Small intestine (tissue), 7 donors: ENCODE measurements around the gene APOL3. TPM values are rescaled to one million over a fixed set of nuclear protein-coding genes. Genes with fewer than 3 reads are reported as not detected.
"Not testable (repeated sequence)": the region's sequence is repeated elsewhere in the genome, so short reads cannot be mapped to it uniquely, and the experiment has no call there.

Source experiments
- DNase-seq, 2 donors: peaks; one replicate each; pipeline versions ENCODE4 v3.0.0 to v3.0.0-alpha.2; 2013
- FAIRE-seq: peaks from 2 replicates; lab custom pipeline; 2012; peaks lifted over from hg19 to GRCh38; lab: Jason Lieb, UNC
- H3K27ac ChIP-seq, 3 donors: one replicate each; pipeline ENCODE4 v1.5.1; 2013; ENCODE audit warnings: low read length in 2 of 3, mild to moderate bottlenecking in 2 of 3, control low read depth in 1 of 3, inconsistent platforms in 1 of 3, low read depth in 1 of 3, moderate library complexity in 1 of 3
- H3K27me3 ChIP-seq, 3 donors: one replicate each; pipeline ENCODE4 v1.6.1; 2013; ENCODE audit warnings: low read length in 3 of 3, inconsistent platforms in 1 of 3; ENCODE audit not compliant: control insufficient read depth in 3 of 3, insufficient read depth in 3 of 3
- H3K36me3 ChIP-seq, 3 donors: one replicate each; pipeline ENCODE4 v1.6.1; 2013; ENCODE audit warnings: low read length in 3 of 3, inconsistent platforms in 1 of 3, low read depth in 1 of 3, mild to moderate bottlenecking in 1 of 3, moderate library complexity in 1 of 3; ENCODE audit not compliant: control insufficient read depth in 3 of 3, insufficient read depth in 2 of 3
- H3K4me1 ChIP-seq, 3 donors: one replicate each; pipeline ENCODE4 v1.6.1; 2013; ENCODE audit warnings: low read length in 2 of 3, inconsistent platforms in 1 of 3, low read depth in 1 of 3, mild to moderate bottlenecking in 1 of 3, moderate library complexity in 1 of 3; ENCODE audit not compliant: control insufficient read depth in 3 of 3, insufficient read depth in 2 of 3
- H3K4me3 ChIP-seq, 3 donors: one replicate each; pipeline ENCODE4 v1.5.1; 2013; ENCODE audit warnings: low read length in 3 of 3, control low read depth in 1 of 3, inconsistent platforms in 1 of 3, low read depth in 1 of 3, mild to moderate bottlenecking in 1 of 3, moderate library complexity in 1 of 3
- H3K9me3 ChIP-seq, 2 donors: one replicate each; pipeline ENCODE4 v1.6.1; 2013; ENCODE audit warnings: low read depth in 1 of 2, low read length in 1 of 2; ENCODE audit not compliant: control insufficient read depth in 2 of 2, insufficient read depth in 1 of 2
- WGBS, 3 donors: extraction: QIAGEN DNeasy Blood & Tissue Kit; methylation state at CpG; one replicate each; pipeline ENCODE4 v1.1.7; 2013; 5-methylcytosine and 5-hydroxymethylcytosine counted together
- polyA plus RNA-seq, 4 donors: library from polyadenylated mRNA; stranded (reverse) in 3 of 4; unstranded in 1 of 4; fragments of 200-250 nt in 3 of 4; fragments of 120-200 nt in 1 of 4; gene quantifications; one replicate each; pipeline versions ENCODE4 v1.2.1 to v1.2.3, GENCODE V29; 2013
- donor health status: healthy with polysubstance abuse.
- donor health status: control.
- donor health status: control.
- donor health status: Bipolar disorder and iron deficiency.
- donor health status: healthy.

The APOL3 gene
- polyA plus RNA-seq, 4 donors, result 9.3 to 44.7 (median 18.0) TPM

DNA sequence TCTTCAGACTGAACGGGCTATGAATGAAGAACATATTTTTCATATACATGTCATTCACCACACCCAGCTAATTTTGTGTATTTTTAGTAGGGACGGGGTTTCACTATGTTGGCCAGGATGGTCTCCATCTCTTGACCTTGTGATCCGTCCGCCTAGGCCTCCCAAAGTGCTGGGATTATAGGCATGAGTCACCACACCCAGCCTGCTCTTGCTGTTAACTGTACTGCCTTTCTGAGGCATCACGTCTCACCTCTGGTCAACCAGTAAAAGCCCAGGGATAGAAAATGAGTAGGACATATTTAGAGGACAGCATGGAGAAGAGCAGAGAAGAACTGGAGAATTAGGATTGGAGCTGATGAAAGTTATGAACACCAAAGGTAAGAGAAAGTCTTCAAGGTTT, 55.6 kb downstream of the APOL3 start:
- H3K36me3 ChIP-seq, result no peaks in the 10 kb centered on the region
- DNase-seq (no peak), FAIRE-seq (no peak)

DNA sequence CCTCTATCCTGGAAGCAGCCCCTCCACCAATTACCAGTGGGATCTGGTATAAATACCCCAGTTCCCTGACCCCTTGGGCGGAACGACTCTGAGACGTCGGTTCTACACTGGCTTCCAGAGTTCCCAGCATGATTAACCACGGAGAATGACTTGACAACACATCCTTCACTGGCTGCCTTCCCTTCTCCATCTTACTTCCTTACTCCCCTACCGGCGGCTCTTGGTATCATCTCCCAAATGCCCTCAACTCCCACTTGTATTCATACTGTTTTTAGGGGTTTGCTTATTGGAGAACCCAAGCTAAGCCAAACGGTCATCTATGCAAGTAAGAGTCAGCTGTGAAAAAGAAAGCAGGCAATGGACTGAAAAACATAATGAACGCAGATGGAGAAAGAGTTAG, 56.1 kb downstream of the APOL3 start:
- 69 to 74% (median 74%) methylated on average over 9 of the region's 9 CpGs for WGBS, 3 donors
- Histone ChIP-seq H3K27me3 (no peaks in the 10 kb centered on the region), H3K36me3 (no peaks in the 10 kb centered on the region), H3K9me3 (no peaks in the 10 kb centered on the region), H3K4me3 (no peak overlapping the region), H3K27ac (no peak overlapping the region), H3K4me1 (no peaks in the 10 kb centered on the region)
- FAIRE-seq, result no peak
- DNase-seq, result no peak

More for the DNA sequence above, 55.6 kb downstream of the APOL3 start:
- H3K9me3 ChIP-seq, result no peaks in the 10 kb centered on the region
- no peaks in the 10 kb centered on the region for H3K4me1 ChIP-seq
- WGBS, 3 donors, result 71 to 75% (median 73%) methylated on average over 5 of the region's 5 CpGs
- no peak overlapping the region for H3K27ac ChIP-seq
- no peak overlapping the region for H3K4me3 ChIP-seq
- no peaks in the 10 kb centered on the region for H3K27me3 ChIP-seq

DNA sequence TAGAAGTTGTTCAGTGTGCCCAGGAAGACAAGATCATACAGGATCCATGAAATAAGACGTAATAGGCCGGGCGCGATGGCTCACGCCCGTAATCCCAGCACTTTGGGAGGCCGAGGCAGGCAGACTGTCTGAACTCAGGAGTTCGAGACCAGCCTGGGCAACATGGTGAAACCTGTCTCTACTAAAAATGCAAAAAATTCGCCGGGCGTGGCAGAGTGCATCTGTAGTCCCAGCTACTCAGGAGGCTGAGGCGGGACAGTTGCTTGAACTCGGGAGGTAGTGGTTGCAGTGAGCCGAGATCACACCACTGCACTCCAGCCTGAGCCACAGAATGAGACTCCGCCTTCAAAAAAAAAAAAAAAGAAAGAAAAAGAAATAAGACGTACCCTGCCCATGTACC, 56.7 kb downstream of the APOL3 start:
- FAIRE-seq (no peak), DNase-seq (no peak)
- Histone ChIP-seq H3K27ac (no peak overlapping the region), H3K9me3 (no peaks in the 10 kb centered on the region), H3K4me3 (no peak overlapping the region), H3K36me3 (no peaks in the 10 kb centered on the region), H3K4me1 (no peaks in the 10 kb centered on the region), H3K27me3 (no peaks in the 10 kb centered on the region)
- WGBS, 3 donors, result 83 to 88% (median 85%) methylated on average over 16 of the region's 16 CpGs

DNA sequence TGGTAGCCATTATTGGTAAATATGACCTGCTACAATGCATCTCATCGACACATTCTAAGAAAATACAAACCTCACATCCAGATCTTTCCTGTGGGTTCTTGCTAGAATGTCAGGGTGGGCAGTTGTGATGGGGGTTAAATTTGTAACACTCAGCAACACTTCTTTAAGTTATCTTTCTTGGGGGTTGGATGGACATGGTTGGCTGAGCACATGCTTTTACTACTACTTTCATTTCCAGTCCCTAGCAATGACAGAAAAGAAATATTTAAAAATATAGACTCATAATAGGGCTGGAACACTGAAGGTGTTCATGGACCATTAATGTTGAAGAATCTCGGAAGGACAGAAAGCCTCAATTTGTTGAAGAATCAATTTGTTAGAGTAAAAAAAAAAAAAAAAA, 57.6 kb downstream of the APOL3 start:
- Histone ChIP-seq H3K4me3 (no peak overlapping the region), H3K27me3 (no peaks in the 10 kb centered on the region), H3K27ac (no peak overlapping the region), H3K4me1 (no peaks in the 10 kb centered on the region), H3K36me3 (no peaks in the 10 kb centered on the region), H3K9me3 (no peaks in the 10 kb centered on the region)
- 91 to 94% (median 91%) methylated on average over 2 of the region's 2 CpGs for WGBS, 3 donors
- DNase-seq (no peak), FAIRE-seq (no peak)

DNA sequence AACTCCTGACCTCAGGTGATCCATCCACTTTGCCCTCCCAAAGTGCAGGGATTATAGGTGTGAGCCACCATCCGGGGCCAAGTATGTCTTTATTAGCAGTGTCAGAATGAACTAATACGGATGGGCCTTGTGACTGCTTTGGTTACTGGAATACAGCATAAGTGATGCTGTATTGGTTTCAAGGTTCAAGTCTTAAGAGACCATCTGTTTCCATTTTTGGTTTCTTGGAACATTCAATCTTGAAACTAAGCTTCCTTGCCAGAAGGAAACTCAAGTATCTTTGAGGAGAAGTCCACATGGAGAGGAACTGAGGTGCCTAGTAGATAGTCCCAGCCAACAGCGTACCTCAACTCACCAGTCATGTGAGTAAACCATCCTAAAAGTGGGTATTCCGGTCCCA, 58.8 kb downstream of the APOL3 start:
- Histone ChIP-seq H3K9me3 (no peaks in the 10 kb centered on the region), H3K36me3 (no peaks in the 10 kb centered on the region), H3K27ac (no peak overlapping the region), H3K4me3 (no peak overlapping the region), H3K27me3 (no peaks in the 10 kb centered on the region), H3K4me1 (no peaks in the 10 kb centered on the region)
- FAIRE-seq (no peak), DNase-seq (no peak)
- 88 to 94% (median 89%) methylated on average over 4 of the region's 4 CpGs for WGBS, 3 donors

DNA sequence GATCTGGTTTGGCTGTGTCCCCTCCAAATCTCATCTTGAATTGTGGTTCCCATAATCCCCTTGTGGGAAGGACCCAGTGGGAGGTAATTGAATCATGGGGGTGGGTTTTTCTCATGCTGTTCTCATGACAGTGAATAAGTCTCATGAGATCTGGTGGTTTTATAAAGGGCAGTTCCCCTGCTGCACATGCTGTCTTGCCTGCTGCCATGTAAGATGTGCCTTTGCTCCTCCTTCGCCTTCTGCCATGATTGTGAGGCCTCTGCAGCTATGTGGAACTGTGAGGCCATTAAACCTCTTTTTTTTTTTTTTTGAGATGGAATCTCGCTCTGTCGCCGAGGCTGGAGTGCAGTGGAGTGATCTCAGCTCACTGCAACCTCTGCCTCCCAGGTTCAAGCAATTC, 59.6 kb downstream of the APOL3 start:
- not testable (repeated sequence) for DNase-seq, H3K27me3 ChIP-seq, H3K36me3 ChIP-seq, H3K4me3 ChIP-seq, FAIRE-seq, H3K9me3 ChIP-seq, H3K27ac ChIP-seq, H3K4me1 ChIP-seq
- 90 to 95% (median 93%) methylated on average over 4 of the region's 4 CpGs for WGBS, 3 donors

DNA sequence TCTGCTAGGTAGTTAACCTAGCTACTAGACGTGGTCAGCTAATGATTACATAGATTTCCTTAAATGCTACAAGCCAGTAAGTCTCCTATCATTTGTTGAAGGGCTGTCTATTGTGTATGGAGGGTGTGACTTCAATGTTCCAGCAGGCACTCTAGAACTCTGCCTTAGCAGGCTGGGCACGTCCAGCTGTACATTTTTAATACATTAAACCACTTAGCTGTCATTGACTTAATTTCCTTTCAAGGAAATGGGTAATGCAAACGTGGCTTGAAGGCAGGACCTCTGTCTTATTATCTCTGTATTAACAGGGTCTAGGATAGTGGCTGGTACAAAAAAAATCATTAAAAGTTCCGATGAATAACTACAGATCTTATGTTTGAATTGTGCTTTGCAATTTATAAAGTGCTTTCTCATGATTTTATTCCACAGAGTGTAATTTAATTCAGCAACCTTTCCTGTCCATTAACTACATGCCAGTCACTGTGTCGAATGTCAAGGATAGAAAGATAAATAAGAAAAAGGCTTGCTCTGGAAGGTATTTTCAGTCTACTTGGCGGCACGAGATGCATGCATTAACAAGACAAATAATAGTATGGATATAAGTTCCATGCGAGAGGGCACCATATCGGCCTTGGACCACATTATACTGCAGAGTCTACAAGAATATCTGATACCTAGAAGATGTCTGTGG, 60.3 kb downstream of the APOL3 start:
- DNase-seq (no peak), FAIRE-seq (no peak)
- Histone ChIP-seq H3K4me3 (no peak overlapping the region), H3K27ac (no peak overlapping the region), H3K36me3 (no peaks in the 10 kb centered on the region), H3K4me1 (no peaks in the 10 kb centered on the region), H3K27me3 (no peaks in the 10 kb centered on the region), H3K9me3 (no peaks in the 10 kb centered on the region)
- WGBS, 3 donors, result 74 to 78% (median 77%) methylated on average over 9 of the region's 9 CpGs

DNA sequence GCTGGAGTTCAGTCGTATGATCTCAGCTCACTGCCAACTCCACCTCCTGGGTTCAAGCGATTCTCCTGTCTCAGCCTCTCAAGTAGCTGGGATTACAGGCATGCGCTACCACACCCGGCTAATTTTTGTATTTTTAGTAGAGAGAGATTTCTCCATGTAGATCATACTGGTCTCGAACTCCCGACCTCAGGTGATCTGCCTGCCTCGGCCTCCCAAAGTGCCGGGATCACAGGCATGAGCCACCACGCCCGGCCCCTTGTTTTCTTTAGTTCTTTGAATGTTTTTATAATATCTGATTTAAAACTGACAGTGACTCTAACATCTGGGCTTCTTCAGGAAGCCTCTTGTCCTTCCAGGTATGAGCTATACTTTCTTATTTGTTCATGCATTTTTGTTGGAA, 61.0 kb downstream of the APOL3 start:
- not testable (repeated sequence) for H3K4me1 ChIP-seq, FAIRE-seq, H3K27ac ChIP-seq, DNase-seq, H3K27me3 ChIP-seq, H3K36me3 ChIP-seq, H3K4me3 ChIP-seq, H3K9me3 ChIP-seq
- 89 to 92% (median 89%) methylated on average over 10 of the region's 10 CpGs for WGBS, 3 donors

DNA sequence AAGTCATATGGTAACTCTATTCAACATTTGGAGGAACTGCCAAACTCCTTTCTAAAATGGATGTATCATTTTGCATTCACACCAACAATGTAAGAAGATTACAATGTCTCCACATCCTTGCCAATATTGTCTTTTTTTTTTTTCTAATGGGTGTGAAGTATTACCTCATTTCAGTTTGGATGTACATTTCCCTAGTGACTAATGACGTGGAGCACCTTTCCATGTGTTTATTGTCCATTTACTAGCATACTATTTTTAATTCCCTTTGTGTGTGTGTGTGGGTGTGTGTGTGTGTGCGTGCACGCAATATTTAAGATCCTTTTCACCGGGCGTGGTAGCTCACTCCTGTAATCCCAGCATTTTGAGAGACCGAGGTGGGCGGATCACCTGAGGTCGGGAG, 62.7 kb downstream of the APOL3 start:
- 83 to 85% (median 84%) methylated on average over 8 of the region's 8 CpGs for WGBS, 3 donors

More for the DNA sequence above, 62.7 kb downstream of the APOL3 start:
- no peak overlapping the region for H3K27ac ChIP-seq
- H3K4me3 ChIP-seq, result no peak overlapping the region
- H3K27me3 ChIP-seq, result no peaks in the 10 kb centered on the region
- no peaks in the 10 kb centered on the region for H3K4me1 ChIP-seq
- FAIRE-seq (no peak), DNase-seq (no peak)
- no peaks in the 10 kb centered on the region for H3K9me3 ChIP-seq
- no peaks in the 10 kb centered on the region for H3K36me3 ChIP-seq
